ENCODE measurements around the gene LELP1.

The LELP1 gene

GRCh38 chr1:153229076-153229829, 26.0 kb downstream of the LELP1 start:
- DNase-seq: peak; percentile 44

GRCh38 chr1:153231363-153231762, 28.1 kb downstream of the LELP1 start:
- no peak for DNase-seq

GRCh38 chr1:153231785-153232184, 28.6 kb downstream of the LELP1 start:
- DNase-seq: no peak

- no peak for DNase-seq
Observed at GRCh38 chr1:153232553-153232952, 29.3 kb downstream of the LELP1 start.

GRCh38 chr1:153233448-153233847, 30.2 kb downstream of the LELP1 start:
- DNase-seq: no peak

- no peak for DNase-seq
Observed at GRCh38 chr1:153238527-153238926, 35.3 kb downstream of the LELP1 start.

- DNase-seq: no peak
Observed at GRCh38 chr1:153242160-153242559, 38.9 kb downstream of the LELP1 start.

GRCh38 chr1:153245466-153245865, 42.2 kb downstream of the LELP1 start:
- DNase-seq: no peak

GRCh38 chr1:153246018-153246417, 42.8 kb downstream of the LELP1 start:
- no peak for DNase-seq

- no peak for DNase-seq
Observed at GRCh38 chr1:153246825-153247224, 43.6 kb downstream of the LELP1 start.

- no peak for DNase-seq
Observed at GRCh38 chr1:153248176-153248879, 45.1 kb downstream of the LELP1 start.

GRCh38 chr1:153250166-153250565, 46.9 kb downstream of the LELP1 start:
- DNase-seq: no peak

- DNase-seq: no peak
Observed at GRCh38 chr1:153251087-153251486, 47.9 kb downstream of the LELP1 start.

- no peak for DNase-seq
Observed at GRCh38 chr1:153251562-153251961, 48.3 kb downstream of the LELP1 start.

- DNase-seq: no peak
Observed at GRCh38 chr1:153251988-153252387, 48.8 kb downstream of the LELP1 start.

GRCh38 chr1:153253076-153253475, 49.8 kb downstream of the LELP1 start:
- DNase-seq: no peak

- DNase-seq: no peak
Observed at GRCh38 chr1:153253693-153254092, 50.5 kb downstream of the LELP1 start.

Measured in activated CD4-positive, alpha-beta T cell treated with anti-CD3 and anti-CD28 coated beads for 48 hours (primary cell).